ENCODE data around the gene S100A12.

DNA sequence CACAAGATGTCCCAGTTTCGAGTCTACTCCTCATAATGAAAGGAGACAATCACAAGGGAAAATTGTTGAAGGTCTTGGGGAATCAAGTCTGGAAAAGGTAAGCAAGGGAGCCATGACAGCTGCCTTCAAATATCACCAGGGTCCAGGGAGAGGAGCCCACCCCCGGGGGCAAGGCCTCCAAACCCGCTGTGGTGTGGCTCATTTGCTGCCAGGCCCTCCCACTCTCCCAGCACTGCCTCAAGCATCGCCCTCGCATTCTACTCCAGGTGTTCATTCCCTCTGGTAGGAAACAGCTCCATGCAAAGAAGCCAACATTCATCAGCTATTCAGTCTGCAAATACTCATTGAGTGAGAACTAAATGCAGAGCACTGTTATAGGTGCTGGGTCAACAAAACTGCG lies 9.2 kb downstream of the S100A12 start:
- no peak for TF ChIP-seq CTCF (IDR thresholded peaks at IDR 0.05)
- no peak for TF ChIP-seq POLR2A (IDR thresholded peaks at IDR 0.05)
